ENCODE measurements around the gene SEC14L1.

- TF ChIP-seq POLR2AphosphoS5 (IDR thresholded peaks at IDR 0.05; ENCODE audit: low read depth, low read length), result no peak
- TF ChIP-seq POLR2A (IDR thresholded peaks at IDR 0.05; ENCODE audit: low read depth, low read length), result no peak
- TF ChIP-seq TAF1 (IDR thresholded peaks at IDR 0.05; ENCODE audit: low read depth, low read length), result no peak
- no peak for TF ChIP-seq SPI1 (IDR thresholded peaks at IDR 0.05; ENCODE audit: low read depth, low read length)
Observed at GRCh38 chr17:77173104-77173503, 32.3 kb downstream of the SEC14L1 start.
